ENCODE results near the gene KCNQ1. TPM values are rescaled to one million over a fixed set of nuclear protein-coding genes. Genes with fewer than 3 reads are reported as not detected.

The KCNQ1 gene
- total RNA-seq, 1 experiment from 2014 or later = 2.3 TPM

GRCh38 chr11:2655016-2655719 is 210.4 kb downstream of the KCNQ1 start:
- Histone ChIP-seq H4K8ac (replicated peaks; ENCODE audit: insufficient read length, low read depth, low read length) (no peak overlapping the region), H2BK15ac (ENCODE audit: low read depth, low read length) (no peak overlapping the region), H2AFZ (ENCODE audit: low read length) (no peak overlapping the region), H3K14ac (ENCODE audit: insufficient read depth, low read length) (no peak overlapping the region), H4K5ac (ENCODE audit: insufficient read length, low read depth, low read length) (no peak overlapping the region), H2AK5ac (ENCODE audit: insufficient read length, low read length) (no peak overlapping the region), H3K9ac (ENCODE audit: extremely low read depth, insufficient read length, low read length) (no peak overlapping the region), H4K91ac (ENCODE audit: insufficient read length, low read depth, low read length) (no peak overlapping the region), H3K27ac (ENCODE audit: insufficient read length, low read depth, low read length) (no peak overlapping the region), H3K56ac (ENCODE audit: insufficient read length, low read depth, low read length) (no peak overlapping the region), H3K23me2 (ENCODE audit: insufficient read length, low read depth, low read length, poor library complexity, severe bottlenecking) (no peaks in the 10 kb centered on the region), H3K9me3 (ENCODE audit: control insufficient read depth, low read depth, low read length) (peaks cover 69% of the 10 kb centered on the region), H3K79me1 (ENCODE audit: insufficient read depth, low read depth, low read length, poor library complexity, severe bottlenecking) (no peaks in the 10 kb centered on the region), H3T11ph (ENCODE audit: low read length) (no peak overlapping the region), H2BK120ac (ENCODE audit: low read depth, low read length, poor library complexity, severe bottlenecking) (no peak overlapping the region), H3K79me2 (ENCODE audit: insufficient read depth, low read length) (no peaks in the 10 kb centered on the region), H3K23ac (ENCODE audit: insufficient read length, low read depth, low read length) (no peak overlapping the region), H3K18ac (ENCODE audit: insufficient read length, low read depth, low read length) (no peak overlapping the region), H2BK5ac (ENCODE audit: insufficient read length, low read length) (no peak overlapping the region), H2BK12ac (ENCODE audit: insufficient read length, low read depth, low read length) (no peak overlapping the region), H3K27me3 (ENCODE audit: insufficient read depth, low read length) (peaks cover 10% of the 10 kb centered on the region; the same call in 1 of the 2 replicates), H3K4ac (ENCODE audit: low read depth, low read length) (no peak overlapping the region), H3K4me2 (ENCODE audit: insufficient read depth, insufficient read length, low read length) (no peak overlapping the region), H4K20me1 (ENCODE audit: control insufficient read depth, insufficient read depth, insufficient read length) (no peaks in the 10 kb centered on the region), H3K4me1 (ENCODE audit: insufficient read depth, low read length) (no peaks in the 10 kb centered on the region), H2BK20ac (ENCODE audit: low read depth, low read length, poor library complexity, severe bottlenecking) (no peak overlapping the region)
- peaks cover 36 to 58% (median 41%) of the 10 kb centered on the region in 3 experiments for H3K36me3 Mint-ChIP-seq (ENCODE audit: insufficient read depth in 1 of 3, low read depth in 3 of 3)
- no peak overlapping the region for H3K4me3 Mint-ChIP-seq
- H3K9me3 Mint-ChIP-seq = peaks cover 87 to 97% of the 10 kb centered on the region in 2 experiments
- no peak overlapping the region for H3K27ac Mint-ChIP-seq
- no peak for DNase-seq
- WGBS (ENCODE audit: extremely low coverage, insufficient read length, low lambda C conversion rate) = no CpG with 5 or more reads among the region's 6 CpGs
- peaks cover 91% of the 10 kb centered on the region for H3K27me3 Mint-ChIP-seq (ENCODE audit: low read depth)
- peaks cover 5 to 10% of the 10 kb centered on the region in 2 experiments; a peak in 3 of 4 replicates for H3K4me1 Mint-ChIP-seq
- TF ChIP-seq CTCF (conservative IDR thresholded peaks at IDR 0.05) = no peak

Data from H9 (cell line).